ENCODE measurements around the gene SNCG.
"Not testable (repeated sequence)": the region's sequence is repeated elsewhere in the genome, so short reads cannot be mapped to it uniquely, and the experiment has no call there.

SNCG gene

DNA sequence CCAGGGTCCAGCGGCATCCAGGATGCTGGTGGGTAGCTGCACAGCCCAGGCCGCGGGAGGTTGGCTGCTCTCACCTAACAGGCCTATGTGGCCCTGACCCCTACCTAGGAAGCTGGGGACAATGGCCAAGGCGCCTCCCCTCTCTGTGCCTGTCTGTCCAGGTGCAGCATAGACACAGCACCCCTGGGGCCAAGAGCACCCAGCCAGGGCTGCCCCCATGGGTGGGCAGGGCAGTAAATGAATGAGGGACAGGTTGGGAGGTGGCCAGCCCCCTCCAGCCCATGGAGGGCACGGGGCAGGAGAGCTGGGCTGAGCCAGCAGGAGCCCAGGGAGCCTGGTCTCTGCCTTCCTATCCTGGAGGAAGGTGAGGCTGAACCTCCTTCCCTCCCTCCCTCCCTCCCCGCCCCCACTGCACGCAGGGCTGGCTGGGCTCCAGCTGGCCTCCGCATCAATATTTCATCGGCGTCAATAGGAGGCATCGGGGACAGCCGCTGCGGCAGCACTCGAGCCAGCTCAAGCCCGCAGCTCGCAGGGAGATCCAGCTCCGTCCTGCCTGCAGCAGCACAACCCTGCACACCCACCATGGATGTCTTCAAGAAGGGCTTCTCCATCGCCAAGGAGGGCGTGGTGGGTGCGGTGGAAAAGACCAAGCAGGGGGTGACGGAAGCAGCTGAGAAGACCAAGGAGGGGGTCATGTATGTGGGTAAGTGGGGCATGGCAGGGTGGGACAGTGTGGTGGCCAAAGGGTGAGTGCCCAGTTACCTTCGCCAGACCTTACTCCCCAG, at the start of gene SNCG:
TSS of gene SNCG (plus strand) at position 484 of the 785 bp plus-strand sequence. CDS start at position 583, 99 bp downstream.
- peak within 1 kb of the TSS in 19 of 21 experiments; percentile 10 to 85 (median 61) for H3K27ac ChIP-seq
- peak within 1 kb of the TSS in 3 of 7 experiments; percentile 5 to 26 (median 12) for H3K4me3 ChIP-seq

GRCh38 chr10:86914734-86915133, 43.7 kb upstream of the SNCG start:
- H3K4me3 ChIP-seq = no peak overlapping the region
- H3K27ac ChIP-seq = no peak overlapping the region

- H3K27ac ChIP-seq = no peak overlapping the region
- H3K4me3 ChIP-seq = no peak overlapping the region
Observed at GRCh38 chr10:86918022-86918471, 40.4 kb upstream of the SNCG start.

- Histone ChIP-seq H3K27ac (no peak overlapping the region), H3K4me3 (no peak overlapping the region)
Observed at GRCh38 chr10:86922553-86922961, 35.8 kb upstream of the SNCG start.

GRCh38 chr10:86929468-86930380, 28.7 kb upstream of the SNCG start:
- Histone ChIP-seq H3K27ac (no peak overlapping the region), H3K4me3 (no peak overlapping the region)

DNA sequence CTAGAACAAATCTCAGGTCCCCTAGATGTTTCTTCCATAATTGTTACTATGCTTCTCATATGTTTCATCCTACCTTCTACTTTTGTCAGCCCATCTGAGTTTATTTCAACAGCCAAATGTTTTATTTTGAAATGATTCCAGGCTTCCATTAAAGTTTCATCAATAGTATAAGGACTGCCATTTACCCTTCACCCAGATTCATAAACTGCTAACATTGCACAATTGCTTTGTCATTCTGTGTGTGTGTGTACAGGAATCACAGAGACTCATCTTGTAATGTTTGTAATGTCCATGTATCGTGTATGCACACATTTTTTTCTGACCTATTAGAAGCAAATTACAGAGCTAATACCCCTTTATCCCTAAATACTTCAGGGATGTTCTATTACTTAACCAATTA, 26.5 kb upstream of the SNCG start:
- H3K27ac ChIP-seq = peak overlapping the region in 1 of 21 experiments; percentile 26
- H3K4me3 ChIP-seq = no peak overlapping the region

GRCh38 chr10:86932674-86933073, 25.7 kb upstream of the SNCG start:
- peak overlapping the region in 1 of 21 experiments; percentile 26 for H3K27ac ChIP-seq
- H3K4me3 ChIP-seq = no peak overlapping the region

DNA sequence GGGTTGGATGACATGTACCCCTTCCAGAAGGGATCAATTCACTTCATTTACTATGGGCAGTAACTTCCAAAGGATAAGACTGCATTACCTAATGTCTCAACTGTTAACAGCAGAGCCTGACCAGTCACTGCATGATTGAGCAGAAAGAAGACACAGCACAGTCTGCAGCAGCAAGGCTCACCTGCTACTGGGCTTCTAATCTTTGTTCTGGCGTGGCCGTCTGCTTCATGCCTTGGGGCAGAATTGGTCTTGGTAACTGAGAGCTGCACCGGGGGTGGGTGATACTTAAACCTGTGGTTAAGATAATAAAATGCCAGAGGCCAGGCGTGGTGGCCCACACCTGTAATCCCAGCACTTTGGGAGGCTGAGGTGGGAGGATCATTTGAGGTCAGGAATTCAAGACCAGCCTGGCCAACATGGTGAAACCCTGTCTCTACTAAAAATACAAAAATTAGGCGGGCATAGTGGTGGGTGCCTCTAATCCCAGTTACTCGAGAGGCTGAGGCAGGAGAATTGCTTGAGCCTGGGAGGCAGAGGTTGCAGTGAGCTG, 24.2 kb upstream of the SNCG start:
- H3K27ac ChIP-seq, H3K4me3 ChIP-seq: not testable (repeated sequence)

DNA sequence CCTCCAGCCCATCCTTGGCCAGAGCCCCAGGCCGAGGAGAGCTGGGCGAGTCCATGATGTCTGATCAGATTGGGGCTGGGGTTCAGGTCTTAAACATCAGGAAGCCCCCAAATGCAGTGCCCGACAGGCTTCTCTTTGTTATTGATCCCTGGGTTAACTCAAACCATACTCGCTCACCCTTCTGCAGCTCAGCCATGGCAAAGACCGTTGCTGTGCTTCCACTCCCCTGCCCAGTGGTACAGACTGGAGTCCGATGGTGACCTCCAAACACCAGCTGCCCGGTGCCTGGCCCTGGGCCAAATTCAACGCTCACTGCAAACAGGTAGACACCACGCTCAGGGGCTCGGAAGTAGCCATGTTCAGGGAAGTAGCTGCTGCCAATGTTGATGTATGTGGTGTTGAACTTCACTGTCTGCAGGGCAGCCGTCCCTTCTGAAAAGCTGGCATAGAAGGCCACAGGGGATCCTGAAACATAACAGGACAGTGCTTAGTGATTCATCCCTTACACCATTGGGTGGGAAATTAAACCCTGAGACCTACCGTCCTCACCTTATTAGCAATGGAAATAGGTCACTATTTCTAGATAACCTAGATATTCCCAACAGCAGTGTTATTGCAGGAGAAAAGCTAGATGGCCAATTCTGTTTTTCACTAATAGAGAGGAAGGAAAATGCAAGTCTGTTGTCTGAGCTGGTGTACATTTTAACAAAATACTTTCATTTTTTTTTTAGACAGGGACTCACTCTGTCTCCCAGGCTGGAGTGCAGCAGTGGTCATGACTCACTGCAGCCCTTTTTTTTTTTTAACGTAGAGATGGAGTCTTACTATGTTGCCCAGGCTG, 21.5 kb upstream of the SNCG start:
- no peak overlapping the region for H3K27ac ChIP-seq
- H3K4me3 ChIP-seq = no peak overlapping the region

GRCh38 chr10:86937502-86938154, 20.8 kb upstream of the SNCG start:
- H3K27ac ChIP-seq = no peak overlapping the region
- no peak overlapping the region for H3K4me3 ChIP-seq

DNA sequence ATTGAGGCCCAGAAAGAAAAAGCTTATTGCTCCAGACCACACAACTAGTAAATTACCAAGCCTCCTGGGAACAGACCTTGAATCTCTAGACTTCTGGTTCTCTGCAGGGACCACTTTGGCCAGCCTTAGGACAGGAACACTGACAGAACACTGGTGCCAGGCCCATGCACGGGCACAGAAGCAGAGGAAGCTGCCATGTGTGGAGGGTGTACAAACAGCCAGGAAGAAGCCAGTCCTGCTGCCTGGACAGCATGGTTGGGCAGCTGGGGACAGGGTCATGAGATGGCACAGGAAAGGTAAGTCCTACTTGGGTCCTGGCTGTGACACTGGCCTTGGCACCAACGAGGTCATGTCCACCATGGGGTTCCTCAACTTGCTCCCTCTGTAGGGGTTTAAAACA, 20.1 kb upstream of the SNCG start:
- Histone ChIP-seq H3K27ac (no peak overlapping the region), H3K4me3 (no peak overlapping the region)

DNA sequence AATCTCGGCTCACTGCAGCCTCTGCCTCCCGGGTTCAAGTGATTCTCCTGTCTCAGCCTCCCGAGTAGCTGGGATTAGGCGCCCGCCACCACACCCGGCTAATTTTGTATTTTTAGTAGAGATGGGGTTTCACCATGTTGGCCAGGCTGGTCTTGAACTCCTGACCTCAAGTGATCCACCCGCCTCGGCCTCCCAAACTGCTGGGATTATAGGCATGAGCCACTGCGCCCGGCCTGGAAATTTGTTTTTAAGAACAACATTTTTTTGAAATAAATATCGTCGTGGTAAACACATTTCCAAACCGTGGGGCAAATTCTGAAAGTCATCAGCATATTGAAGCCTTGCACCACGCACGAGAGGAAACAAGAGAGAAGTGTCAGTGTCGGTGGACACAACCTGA, 18.3 kb upstream of the SNCG start:
- H3K4me3 ChIP-seq, H3K27ac ChIP-seq: not testable (repeated sequence)

DNA sequence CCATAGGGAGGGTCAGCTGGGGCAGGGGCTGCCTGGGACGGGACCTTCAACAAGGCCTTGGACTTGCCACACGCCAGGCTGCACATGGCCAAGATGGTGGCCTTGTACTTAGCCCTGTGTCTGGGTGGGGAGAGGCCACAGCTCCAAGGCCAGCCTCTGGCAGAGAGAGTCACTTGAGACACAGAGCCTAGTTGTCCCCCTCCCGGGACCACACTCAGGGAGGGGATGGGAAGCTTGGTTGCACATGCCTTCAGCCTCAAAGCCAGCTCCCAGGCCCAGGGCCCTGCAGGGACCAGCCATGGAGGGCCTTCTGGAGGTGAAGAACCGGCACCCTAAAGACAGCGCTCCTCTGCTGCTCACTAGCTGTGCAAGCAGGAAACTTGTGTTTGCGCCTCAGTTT, 17.7 kb upstream of the SNCG start:
- H3K27ac ChIP-seq = no peak overlapping the region
- no peak overlapping the region for H3K4me3 ChIP-seq

DNA sequence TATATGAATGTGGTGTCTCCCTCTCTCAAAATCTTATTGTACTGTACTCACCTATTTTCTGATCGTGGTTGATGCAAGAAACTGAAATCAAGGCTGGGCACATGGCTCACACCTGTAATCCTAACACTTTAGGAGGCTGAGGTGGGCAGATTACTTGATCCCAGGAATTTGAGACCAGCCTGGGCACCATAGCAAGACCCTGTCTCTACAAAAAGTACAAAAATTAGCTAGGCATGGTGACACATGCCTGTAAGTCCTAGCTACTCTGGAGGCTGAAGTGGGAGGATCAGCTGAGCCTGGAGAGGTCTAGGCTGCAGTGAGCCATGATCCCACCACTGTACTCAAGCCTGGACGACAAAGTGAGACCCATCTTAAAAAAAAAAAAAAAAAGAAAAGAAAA, 17.0 kb upstream of the SNCG start:
- H3K27ac ChIP-seq = no peak overlapping the region
- no peak overlapping the region for H3K4me3 ChIP-seq

DNA sequence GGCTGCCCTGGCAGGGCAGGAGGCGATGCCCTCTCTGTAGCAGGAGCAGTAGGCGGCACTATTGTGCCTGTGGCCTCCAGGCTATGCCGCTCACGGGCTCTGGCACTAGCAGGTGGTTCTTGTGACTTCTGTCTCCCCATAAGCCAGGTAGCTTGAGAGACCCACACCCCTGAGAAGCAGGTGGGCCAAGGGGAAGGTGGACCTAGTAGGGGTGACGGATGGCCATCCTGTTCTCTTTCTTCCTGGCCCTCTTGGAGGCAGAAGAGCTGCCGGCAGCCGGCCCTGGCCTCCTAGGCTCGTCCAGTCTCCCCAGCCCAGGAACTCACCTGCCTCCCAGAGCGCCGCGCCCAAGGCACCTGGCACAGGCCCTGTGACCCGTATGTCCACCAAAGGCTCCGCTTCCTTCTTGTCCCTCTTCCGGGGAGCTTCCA, 16.4 kb upstream of the SNCG start:
- Histone ChIP-seq H3K27ac (no peak overlapping the region), H3K4me3 (no peak overlapping the region)

DNA sequence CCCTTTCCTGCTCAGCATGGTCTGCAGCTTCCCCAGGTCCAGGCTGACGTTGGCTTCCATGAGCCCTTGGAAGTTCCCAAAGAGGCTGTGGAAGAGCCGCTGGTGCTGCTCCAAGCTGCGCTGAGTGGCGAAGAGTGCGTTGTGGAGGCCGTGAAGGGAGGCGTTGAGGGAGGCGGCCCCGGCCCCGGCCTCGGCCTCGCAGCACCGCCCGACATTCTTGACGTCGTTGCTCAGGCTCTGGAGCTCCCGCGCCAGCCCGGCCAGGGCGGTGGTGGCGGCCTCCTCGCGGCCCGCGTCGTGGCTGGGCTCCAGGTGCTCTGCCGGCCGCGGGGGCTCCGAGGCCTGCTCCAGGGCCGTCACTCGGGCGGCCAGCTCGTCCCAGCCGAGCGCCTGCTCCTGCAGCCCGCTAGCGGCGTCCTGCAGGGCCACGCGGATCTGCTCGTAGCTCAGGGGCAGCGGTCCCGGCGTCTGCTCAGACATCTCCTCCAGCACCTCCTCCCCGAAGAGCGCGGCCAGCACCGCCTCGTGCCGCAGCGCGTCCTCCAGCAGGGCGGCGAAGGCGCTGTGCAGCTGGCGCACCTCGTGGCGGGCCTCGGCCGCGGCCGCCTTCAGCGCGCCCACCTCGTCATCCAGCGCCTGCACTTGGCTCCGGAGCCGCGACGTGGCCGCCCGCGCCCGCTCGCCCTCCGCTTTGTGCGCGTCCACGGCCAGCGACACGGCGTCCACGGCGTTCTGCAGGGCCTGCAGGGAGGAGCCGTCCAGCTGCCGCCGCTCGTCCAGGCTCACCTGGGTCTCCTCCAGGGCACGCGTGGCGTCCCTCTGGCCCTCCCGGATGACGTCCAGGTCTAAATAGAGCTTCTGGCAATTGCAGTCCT, 15.7 kb upstream of the SNCG start:
- H3K4me3 ChIP-seq = no peak overlapping the region

DNA sequence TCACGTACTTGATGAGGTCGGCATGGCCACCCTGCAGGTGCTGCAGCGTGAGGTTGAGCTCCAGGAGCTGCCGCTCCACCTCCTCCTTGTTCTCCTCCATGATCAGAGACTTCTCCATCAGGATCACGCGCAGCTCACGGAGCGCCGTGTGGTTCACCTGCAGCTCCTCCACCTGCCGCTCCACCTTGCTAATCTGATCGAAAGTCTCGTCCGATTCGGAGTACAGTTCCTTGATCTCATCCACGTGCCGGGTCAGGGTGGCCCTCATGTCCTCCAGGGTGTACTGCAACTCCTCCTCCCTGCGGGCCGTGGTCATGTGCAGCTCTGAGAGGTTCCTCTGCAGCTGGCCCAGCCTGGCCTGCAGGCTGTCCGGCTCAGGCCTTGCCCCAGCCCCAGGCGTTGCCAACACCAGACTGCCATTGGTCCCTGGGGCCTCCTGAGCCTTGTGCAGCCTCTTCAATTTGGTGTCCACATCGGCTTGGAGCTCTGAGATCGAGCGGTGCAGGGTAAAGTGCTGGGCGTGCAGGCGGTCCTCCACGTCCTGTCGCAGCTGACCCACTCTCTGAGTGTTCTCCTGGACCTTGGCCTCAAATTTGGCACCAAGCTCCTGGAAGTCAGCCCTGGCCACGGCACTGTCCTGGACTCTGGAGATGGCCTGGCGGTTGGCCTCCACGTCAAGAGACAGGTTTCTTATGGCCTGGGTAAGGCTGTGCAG, 14.9 kb upstream of the SNCG start:
- H3K27ac ChIP-seq = no peak overlapping the region
- H3K4me3 ChIP-seq = no peak overlapping the region

More for the DNA sequence above, 15.7 kb upstream of the SNCG start:
- no peak overlapping the region for H3K27ac ChIP-seq

Measured in skin epidermis (tissue), 12 donors.